GM19099 (cell line): Measurements from ENCODE around the gene TNIP3.

Experiments
- POLR2A ChIP-seq: IDR thresholded peaks from 3 replicates; pipeline ENCODE4 v1.6.1; 2011; ENCODE audit warnings: low read depth; ENCODE audit not compliant: insufficient read length; ENCODE audit errors: extremely low read depth

Gene TNIP3

GRCh38 chr4:121151942-121152341, 12.2 kb downstream of the TNIP3 start:
- TF ChIP-seq POLR2A = no peak

DNA sequence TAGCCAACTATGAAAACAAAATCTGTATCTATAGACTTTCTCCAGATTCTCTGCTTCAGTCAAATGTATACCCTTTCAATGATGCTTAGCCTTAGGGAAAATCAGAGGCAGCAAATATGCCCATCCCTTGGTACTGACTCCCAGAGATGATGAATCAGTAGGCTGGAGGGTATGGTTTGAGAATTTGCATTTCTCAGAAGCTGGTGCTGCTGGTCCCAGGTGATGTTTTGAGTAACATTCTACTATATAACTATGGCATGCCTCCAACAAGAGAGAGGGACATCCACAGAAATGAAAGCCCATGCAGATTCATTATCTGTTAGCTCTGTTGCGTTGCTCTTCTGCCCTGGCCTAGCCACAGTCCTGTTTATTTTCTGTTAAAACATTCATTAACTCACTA, 13.6 kb downstream of the TNIP3 start:
- TF ChIP-seq POLR2A = no peak

DNA sequence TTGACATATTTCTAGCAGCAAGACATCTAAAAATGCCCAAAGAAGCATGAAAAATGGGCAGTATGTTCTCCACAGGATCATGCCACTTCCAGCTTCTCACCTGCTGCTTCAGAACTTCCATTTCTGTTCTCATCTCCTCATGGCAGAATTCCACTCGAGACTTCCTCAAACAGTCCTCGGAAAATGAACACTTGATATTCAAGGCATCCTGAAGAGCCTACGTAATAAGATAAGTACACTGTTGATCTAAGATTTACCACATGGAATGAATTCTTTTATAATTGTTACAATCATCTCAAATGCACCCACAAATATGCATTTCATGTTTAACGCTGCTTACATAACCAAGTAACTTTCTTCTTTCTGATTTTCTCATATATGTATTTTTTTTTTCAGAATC, 14.1 kb downstream of the TNIP3 start:
- TF ChIP-seq POLR2A = no peak

GRCh38 chr4:121148621-121149020, 15.5 kb downstream of the TNIP3 start:
- TF ChIP-seq POLR2A = no peak

DNA sequence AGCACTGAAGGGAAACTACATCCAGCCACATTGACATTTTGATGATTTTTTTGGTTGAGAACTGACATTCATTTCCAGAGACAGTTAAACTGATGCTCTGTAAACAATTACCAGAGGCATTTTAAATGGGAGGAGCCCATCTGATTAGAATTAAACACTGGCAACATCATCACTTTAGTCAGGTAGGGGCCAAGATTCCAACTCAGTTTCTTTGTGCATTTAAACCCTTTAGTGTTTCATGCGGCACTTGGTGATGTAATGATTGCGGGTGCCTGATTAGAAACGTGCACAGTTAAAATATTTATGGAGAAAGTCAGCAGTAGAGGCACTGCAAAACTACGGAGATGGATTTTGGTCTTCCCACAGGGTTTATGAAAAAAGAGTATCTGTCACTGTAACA, 16.1 kb downstream of the TNIP3 start:
- no peak for TF ChIP-seq POLR2A

DNA sequence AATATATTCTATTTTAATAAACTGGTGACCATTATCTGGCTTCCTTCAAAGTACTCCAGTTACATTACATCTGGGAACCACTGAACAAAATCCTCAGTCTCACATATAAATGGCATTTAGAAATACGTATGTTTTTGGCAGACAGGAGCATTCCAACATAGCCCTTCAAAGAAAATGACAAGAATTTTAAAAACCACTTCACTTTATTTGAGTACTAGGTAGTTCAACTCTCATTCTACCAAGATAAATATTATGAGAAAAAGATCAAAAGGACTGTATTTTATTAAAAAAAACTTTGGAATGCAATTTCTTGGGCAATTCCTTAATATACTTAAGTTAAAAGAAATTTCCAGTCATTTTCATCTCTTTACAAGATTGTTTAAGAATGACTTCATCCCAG, 17.6 kb downstream of the TNIP3 start:
- no peak for TF ChIP-seq POLR2A

GRCh38 chr4:121145430-121145829, 18.7 kb downstream of the TNIP3 start:
- TF ChIP-seq POLR2A = no peak

- TF ChIP-seq POLR2A = no peak
These were observed 20.1 kb downstream of the TNIP3 start for GRCh38 chr4:121144021-121144420.

DNA sequence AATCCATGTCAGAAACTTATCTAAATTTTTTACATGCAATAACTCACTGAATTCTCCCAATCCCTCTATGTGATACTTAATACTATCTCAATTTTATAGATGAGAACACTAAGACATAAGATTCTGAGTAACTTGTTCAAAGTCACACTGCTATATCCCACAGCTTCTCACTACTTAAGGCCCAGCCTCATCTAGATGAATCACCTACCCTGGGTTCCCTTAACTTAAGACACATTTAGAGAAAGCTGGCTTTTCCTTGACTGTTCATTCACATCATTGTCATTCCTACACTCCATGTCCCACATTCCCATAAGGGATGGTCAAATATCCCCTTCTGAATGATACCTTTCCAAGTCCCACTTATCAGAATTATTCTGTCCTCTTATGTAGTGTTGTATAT, 21.0 kb downstream of the TNIP3 start:
- no peak for TF ChIP-seq POLR2A

GRCh38 chr4:121140716-121141460, 23.2 kb downstream of the TNIP3 start:
- no peak for TF ChIP-seq POLR2A

GRCh38 chr4:121139533-121140222, 24.4 kb downstream of the TNIP3 start:
- TF ChIP-seq POLR2A = no peak

- no peak for TF ChIP-seq POLR2A
These were observed 25.9 kb downstream of the TNIP3 start for GRCh38 chr4:121138039-121138825.

DNA sequence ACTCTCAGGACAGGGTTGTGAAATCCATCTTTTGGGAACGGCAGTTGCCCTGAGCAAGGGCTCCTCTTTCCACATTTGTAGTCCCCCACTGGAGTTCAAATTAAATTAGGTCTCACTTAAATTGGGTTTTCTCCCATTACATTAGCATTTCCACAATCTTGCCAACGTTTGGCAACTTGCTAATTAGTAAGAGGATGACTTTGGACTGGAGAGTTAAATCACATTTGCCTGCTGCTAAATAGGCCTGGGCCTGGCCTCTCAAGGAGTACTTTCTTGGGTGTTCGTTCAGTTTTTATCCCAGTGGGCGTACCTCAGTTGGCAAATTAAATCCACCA, 33.8 kb downstream of the TNIP3 start:
- TF ChIP-seq POLR2A = no peak

DNA sequence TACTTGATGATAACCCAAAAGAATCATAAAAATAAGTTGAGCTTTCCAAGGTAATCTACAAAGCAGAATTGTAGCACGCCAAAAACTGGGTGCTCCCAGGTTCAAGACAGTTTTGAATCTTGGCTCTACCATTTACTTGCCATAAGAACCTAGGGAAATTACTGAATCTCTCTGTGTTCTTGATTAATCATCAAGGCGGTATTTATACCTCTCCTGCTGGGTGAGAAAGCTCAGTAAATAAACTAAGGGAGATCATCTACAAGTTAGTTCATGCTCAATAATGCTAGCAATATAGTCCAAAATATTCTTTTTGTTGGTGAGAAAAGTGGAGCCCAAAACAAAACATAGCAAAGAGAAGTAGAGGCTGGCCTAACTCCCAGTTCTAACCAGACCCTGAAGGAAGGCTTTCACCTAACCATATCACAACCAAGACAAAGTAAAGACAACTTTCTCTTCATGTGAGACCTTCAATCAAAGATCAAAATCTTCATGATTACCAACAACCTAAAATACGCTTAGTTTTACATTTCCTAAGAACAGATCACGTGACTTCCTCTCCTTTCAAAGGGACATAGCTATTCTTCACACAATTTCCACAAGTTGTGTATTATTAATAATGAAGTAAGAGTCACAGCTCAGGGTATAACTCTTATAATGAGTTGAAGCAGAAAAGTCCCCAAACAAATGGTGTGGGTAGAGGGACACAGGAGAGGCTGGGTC, 34.4 kb downstream of the TNIP3 start:
- TF ChIP-seq POLR2A = no peak

DNA sequence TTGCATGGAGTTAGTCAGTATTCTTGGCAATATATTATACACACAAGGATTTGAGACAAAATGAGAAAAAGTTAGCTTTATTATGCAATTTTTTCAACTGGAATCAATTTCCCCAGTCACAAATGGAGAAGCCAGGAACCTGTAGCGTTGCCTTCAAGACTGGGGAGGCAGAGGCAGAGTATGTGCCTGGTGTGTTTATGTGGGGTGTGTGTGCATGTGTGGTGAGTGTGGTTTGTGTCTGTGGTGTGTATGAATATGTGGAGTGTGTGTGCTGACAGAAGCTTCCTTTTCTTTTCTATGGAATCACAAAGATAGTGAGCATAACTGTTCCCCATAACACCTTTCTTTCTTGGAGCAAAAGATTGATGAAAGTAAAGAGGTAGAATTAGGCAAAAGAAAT, 37.0 kb downstream of the TNIP3 start:
- TF ChIP-seq POLR2A = no peak
